ENCODE measurements around the gene NIPBL. TPM values are rescaled to one million over a fixed set of nuclear protein-coding genes. Genes with fewer than 3 reads are reported as not detected.

Gene NIPBL
- total and polyA plus RNA-seq, 8 donors: 8.2 to 100 (median 32.2) TPM

DNA sequence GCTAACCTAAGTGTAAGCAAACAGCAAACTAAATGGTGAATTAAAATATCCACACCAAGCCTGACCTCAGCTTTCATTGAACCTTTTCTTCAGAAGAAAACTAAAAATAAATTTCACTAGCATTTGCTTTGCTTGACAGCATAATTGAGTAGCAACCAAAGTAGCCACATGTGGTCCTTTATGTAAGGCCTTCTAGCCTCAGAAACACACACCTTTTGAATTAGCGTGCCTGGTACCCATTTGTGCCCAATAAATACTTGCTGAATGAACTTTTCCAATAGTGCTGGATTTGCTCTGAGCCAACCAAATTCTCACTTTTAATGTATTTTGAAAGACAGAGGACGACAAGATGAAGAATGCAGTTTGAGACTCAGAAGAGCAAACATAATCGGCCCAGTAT lies 2.1 kb upstream of the NIPBL start:
- H3K36me3 ChIP-seq: peaks cover 0 to 3% (median 0%) of the 10 kb centered on the region in 4 donors
- H3K27me3 ChIP-seq: no peaks in the 10 kb centered on the region
- peak overlapping the region; percentile 86 to 97 (median 91) for H3K4me3 ChIP-seq
- intact Hi-C loops (cut with DNase I; ENCODE audit: low total_unique reads): no loop called here
- TF ChIP-seq POLR2AphosphoS5 (IDR thresholded peaks at IDR 0.05): no peak
- TF ChIP-seq, protein P1, sequence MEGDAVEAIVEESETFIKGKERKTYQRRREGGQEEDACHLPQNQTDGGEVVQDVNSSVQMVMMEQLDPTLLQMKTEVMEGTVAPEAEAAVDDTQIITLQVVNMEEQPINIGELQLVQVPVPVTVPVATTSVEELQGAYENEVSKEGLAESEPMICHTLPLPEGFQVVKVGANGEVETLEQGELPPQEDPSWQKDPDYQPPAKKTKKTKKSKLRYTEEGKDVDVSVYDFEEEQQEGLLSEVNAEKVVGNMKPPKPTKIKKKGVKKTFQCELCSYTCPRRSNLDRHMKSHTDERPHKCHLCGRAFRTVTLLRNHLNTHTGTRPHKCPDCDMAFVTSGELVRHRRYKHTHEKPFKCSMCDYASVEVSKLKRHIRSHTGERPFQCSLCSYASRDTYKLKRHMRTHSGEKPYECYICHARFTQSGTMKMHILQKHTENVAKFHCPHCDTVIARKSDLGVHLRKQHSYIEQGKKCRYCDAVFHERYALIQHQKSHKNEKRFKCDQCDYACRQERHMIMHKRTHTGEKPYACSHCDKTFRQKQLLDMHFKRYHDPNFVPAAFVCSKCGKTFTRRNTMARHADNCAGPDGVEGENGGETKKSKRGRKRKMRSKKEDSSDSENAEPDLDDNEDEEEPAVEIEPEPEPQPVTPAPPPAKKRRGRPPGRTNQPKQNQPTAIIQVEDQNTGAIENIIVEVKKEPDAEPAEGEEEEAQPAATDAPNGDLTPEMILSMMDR (IDR thresholded peaks at IDR 0.05): no peak
- no peak for TF ChIP-seq EP300 (IDR thresholded peaks at IDR 0.05)
- no peak for TF ChIP-seq POLR2A (IDR thresholded peaks at IDR 0.05)
- DNase-seq: peak in 1 of 2 donors; percentile 7
- H3K4me1 ChIP-seq: peaks cover 17 to 63% (median 38%) of the 10 kb centered on the region in 4 donors
- WGBS, 5 donors: 26 to 37% (median 30%) methylated on average over 3 of the region's 3 CpGs
- H3K9me3 ChIP-seq: no peaks in the 10 kb centered on the region
- peak overlapping the region in 3 of 5 donors; percentile 97 to 99 (median 97) for H3K27ac ChIP-seq

GRCh38 chr5:36875051-36875789 lies 1.3 kb upstream of the NIPBL start:
- intact Hi-C loops (cut with DNase I; ENCODE audit: low total_unique reads): no loop called here
- 0 to 1% (median 1%) methylated on average over 26 of the region's 26 CpGs for WGBS, 5 donors
- peaks cover 19 to 69% (median 41%) of the 10 kb centered on the region in 4 donors for H3K4me1 ChIP-seq

GRCh38 chr5:36875790-36876298 lies 725 bp upstream of the NIPBL start:
- TF ChIP-seq POLR2AphosphoS5 (IDR thresholded peaks at IDR 0.05) (peak in 2 of 3 donors; percentile 29 to 42), EP300 (IDR thresholded peaks at IDR 0.05) (no peak)
- TF ChIP-seq, protein P1 (IDR thresholded peaks at IDR 0.05): peak in 3 of 7 experiments; percentile 36 to 50 (median 42)
- intact Hi-C loops (cut with DNase I; ENCODE audit: low total_unique reads): no loop called here
- Histone ChIP-seq H3K27ac (peak overlapping the region; percentile 96 to 99 (median 97)), H3K27me3 (no peaks in the 10 kb centered on the region), H3K9me3 (no peaks in the 10 kb centered on the region), H3K4me3 (peak overlapping the region; percentile 86 to 97 (median 91)), H3K36me3 (peaks cover 0 to 3% (median 0%) of the 10 kb centered on the region in 4 donors), H3K4me1 (peaks cover 21 to 69% (median 41%) of the 10 kb centered on the region in 4 donors)
- 0 to 1% (median 0%) methylated on average over 47 of the region's 47 CpGs for WGBS, 5 donors
- peak; percentile 82 to 94 for DNase-seq

More at GRCh38 chr5:36875051-36875789, 1.3 kb upstream of the NIPBL start:
- peak overlapping the region; percentile 86 to 97 (median 91) for H3K4me3 ChIP-seq
- H3K9me3 ChIP-seq: no peaks in the 10 kb centered on the region
- H3K36me3 ChIP-seq: peaks cover 0 to 3% (median 0%) of the 10 kb centered on the region in 4 donors
- peak; percentile 36 to 79 for DNase-seq
- no peaks in the 10 kb centered on the region for H3K27me3 ChIP-seq
- TF ChIP-seq, protein P1 (IDR thresholded peaks at IDR 0.05): no peak
- TF ChIP-seq EP300 (IDR thresholded peaks at IDR 0.05): no peak
- TF ChIP-seq POLR2A (IDR thresholded peaks at IDR 0.05): no peak
- no peak for TF ChIP-seq POLR2AphosphoS5 (IDR thresholded peaks at IDR 0.05)
- H3K27ac ChIP-seq: peak overlapping the region; percentile 20 to 99 (median 97)

- 0 to 1% (median 0%) methylated on average over 45 to 57 of the region's 57 CpGs for WGBS, 5 donors
- no peaks in the 10 kb centered on the region for H3K27me3 ChIP-seq
- DNase-seq: peak; percentile 76 to 87
- peak overlapping the region; percentile 86 to 97 (median 91) for H3K4me3 ChIP-seq
- peaks cover 0 to 2% (median 0%) of the 10 kb centered on the region in 4 donors for H3K36me3 ChIP-seq
- peak overlapping the region; percentile 96 to 99 (median 97) for H3K27ac ChIP-seq
- intact Hi-C loops (cut with DNase I; ENCODE audit: low total_unique reads): no loop called here
- TF ChIP-seq POLR2A (IDR thresholded peaks at IDR 0.05) (no peak), POLR2AphosphoS5 (IDR thresholded peaks at IDR 0.05) (peak in 2 of 3 donors; percentile 15 to 26)
- peaks cover 21 to 71% (median 48%) of the 10 kb centered on the region in 4 donors for H3K4me1 ChIP-seq
- no peaks in the 10 kb centered on the region for H3K9me3 ChIP-seq
Measured at GRCh38 chr5:36876965-36877666, 547 bp downstream of the NIPBL start.
